GM10248 (cell line): ENCODE data around the gene ABHD12.

Experiments used
- CTCF ChIA-PET: fragments of 300-600 bp; sonication (Branson Sonifier 250); formaldehyde crosslinking; extraction: SDS; loops from one replicate; lab custom pipeline; 2021; ENCODE audit warnings: antibody characterized with exemption; lab: Yijun Ruan, JAX
- POLR2A ChIA-PET: fragments of 350-650 bp; sonication (Branson Sonifier 250); formaldehyde crosslinking; extraction: SDS; loops from one replicate; lab custom pipeline; 2020; ENCODE audit warnings: antibody characterized with exemption; lab: Yijun Ruan, JAX
- DNase-seq: peaks from one replicate; pipeline ENCODE4 v3.0.0; 2012; ENCODE audit errors: extremely low spot score
- TF ChIP-seq, protein P1 (sequence below): IDR thresholded peaks from 2 replicates; pipeline ENCODE4 v1.5.1; 2012; ENCODE audit warnings: mild to moderate bottlenecking, low read depth; ENCODE audit errors: extremely low read depth, missing control alignments, control extremely low read depth

The ABHD12 gene

DNA sequence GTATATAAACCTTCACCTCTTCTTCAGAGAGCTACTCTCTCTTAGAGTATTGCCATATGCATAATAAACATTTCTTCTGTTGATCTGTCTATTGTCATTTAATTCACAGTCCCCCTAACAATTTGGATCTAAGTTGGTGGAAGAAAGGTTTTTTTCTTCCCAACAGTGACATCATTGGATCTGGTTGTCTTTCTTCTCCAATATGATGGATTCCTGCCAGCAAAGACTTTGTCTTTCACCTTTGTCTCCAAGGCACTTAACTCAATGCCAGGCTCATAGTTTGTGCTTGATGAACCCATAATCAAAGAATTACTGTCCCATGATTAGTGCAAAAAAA, 39.6 kb downstream of the ABHD12 start:
- no peak for DNase-seq
- ChIA-PET POLR2A (no interaction called here), CTCF (no interaction called here)
- TF ChIP-seq, protein P1, sequence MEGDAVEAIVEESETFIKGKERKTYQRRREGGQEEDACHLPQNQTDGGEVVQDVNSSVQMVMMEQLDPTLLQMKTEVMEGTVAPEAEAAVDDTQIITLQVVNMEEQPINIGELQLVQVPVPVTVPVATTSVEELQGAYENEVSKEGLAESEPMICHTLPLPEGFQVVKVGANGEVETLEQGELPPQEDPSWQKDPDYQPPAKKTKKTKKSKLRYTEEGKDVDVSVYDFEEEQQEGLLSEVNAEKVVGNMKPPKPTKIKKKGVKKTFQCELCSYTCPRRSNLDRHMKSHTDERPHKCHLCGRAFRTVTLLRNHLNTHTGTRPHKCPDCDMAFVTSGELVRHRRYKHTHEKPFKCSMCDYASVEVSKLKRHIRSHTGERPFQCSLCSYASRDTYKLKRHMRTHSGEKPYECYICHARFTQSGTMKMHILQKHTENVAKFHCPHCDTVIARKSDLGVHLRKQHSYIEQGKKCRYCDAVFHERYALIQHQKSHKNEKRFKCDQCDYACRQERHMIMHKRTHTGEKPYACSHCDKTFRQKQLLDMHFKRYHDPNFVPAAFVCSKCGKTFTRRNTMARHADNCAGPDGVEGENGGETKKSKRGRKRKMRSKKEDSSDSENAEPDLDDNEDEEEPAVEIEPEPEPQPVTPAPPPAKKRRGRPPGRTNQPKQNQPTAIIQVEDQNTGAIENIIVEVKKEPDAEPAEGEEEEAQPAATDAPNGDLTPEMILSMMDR: no peak

DNA sequence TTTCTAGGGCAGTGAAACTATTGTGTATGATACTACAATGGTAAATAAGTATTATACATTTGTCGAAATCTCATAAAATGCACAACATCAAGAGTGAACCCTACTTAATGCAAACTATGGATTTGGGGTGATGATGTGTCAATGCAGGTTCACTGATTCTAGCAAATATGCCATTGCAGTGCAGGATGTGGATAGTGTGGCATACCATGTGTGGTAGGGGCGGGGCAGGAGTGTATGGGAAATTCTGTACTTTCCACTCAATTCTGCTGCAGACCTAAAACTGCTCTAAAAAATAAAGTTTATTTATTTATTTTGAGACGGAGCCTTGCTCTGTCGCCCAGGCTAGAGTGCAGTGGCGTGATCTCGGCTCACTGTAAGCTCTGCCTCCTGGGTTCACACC, 44.3 kb downstream of the ABHD12 start:
- ChIA-PET POLR2A (no interaction called here), CTCF (interaction anchor here (2.2 to 2.4 kb wide), 2 partner anchors 27 to 53 kb away, joined by 6 to 7 read pairs; no protein-coding TSS in a partner anchor)
- TF ChIP-seq, protein P1: no peak
- no peak for DNase-seq

DNA sequence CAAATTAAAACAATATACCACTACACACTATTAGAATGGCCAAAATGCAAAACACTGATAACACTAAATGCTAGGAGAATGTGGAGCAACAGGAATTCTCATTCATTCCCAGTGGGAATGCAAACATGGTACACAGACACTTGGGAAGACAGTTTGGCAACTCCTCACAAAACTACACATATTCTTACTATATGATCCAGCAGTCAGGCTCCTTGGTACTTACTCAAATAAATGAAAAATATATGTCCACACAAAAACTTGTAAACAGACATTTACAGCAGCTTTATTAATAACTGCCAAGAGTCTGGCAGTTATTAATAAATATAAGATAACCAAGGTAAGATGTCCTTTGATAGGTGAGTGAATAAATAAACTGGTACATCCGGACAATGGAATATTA, 44.9 kb downstream of the ABHD12 start:
- no peak for DNase-seq
- TF ChIP-seq, protein P1: no peak
- ChIA-PET POLR2A (no interaction called here), CTCF (interaction anchor here (1.0 to 2.4 kb wide), 3 partner anchors 15 to 53 kb away, joined by 3 to 7 read pairs (median 6); no protein-coding TSS in a partner anchor)

DNA sequence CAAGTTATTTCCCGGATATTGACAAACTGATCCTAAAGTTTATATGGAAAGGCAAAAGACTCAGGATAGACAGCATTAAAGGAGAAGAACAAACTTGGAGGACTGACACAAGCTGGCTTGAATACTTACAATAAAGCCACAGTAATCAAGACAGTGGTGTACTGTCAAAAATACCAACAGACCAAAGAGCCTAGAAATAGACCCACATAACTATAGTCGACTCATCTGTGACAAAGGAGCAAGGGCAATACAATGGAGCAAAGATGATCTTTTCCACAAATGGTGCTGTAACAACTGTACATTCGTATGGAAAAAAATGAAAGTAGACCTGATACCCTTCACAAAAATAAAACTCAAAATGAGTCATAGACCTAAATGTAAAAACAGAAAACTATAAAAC, 46.0 kb downstream of the ABHD12 start:
- POLR2A ChIA-PET: no interaction called here
- CTCF ChIA-PET: interaction anchor here (2.4 kb wide), 1 partner anchor 54 kb away, joined by 6 read pairs; no protein-coding TSS in a partner anchor

DNA sequence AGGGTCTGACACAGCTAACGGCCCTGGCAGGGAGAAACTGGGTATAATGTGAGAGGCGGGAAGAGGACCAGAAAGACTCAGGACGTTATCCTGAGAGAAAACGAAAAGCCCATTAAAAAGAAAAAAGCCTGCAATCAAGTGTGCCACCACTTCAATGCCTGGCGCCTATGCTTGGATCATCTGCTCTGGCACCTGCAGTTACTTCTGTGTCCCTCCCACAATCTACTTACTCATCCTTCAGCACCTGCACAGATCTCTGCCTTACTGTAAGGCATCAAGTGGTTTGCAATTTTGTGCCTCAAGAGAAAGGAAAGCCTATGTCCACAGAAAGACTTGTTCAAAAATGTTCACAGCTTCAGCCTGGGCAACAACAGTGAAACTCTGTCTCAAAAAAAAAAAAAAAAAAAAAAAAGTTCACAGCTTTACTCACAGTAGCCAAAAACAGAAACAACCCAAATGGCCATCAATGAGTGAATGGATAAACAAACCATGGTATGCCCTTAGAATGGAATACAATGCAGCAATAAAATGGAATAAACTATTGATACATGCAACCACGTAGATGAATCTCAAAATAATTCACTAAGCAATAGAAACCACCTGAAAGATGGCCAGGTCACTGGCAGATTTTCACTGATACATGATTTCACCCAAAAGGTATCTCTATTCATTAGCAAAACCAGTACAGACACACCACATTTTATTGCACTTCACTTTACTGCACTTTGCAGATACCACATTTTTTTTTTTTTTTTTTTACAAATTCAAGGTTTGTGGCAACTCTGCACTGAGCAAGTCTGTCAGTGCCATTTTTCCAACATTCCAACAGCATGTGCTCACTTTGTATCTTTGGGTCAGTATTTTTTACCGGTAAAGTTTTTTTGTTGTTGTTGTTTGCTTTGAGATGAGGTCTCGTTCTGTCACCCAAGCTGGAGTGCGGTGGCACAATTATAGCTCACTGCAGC, 48.6 kb downstream of the ABHD12 start:
- CTCF ChIA-PET: interaction anchor here (1.0 to 1.8 kb wide), 6 partner anchors 12 to 49 kb away, joined by 3 to 6 read pairs (median 4); no protein-coding TSS in a partner anchor
- POLR2A ChIA-PET: no interaction called here
- no peak for DNase-seq

More for the DNA sequence above, 46.0 kb downstream of the ABHD12 start:
- DNase-seq: no peak
- TF ChIP-seq, protein P1: no peak

DNA sequence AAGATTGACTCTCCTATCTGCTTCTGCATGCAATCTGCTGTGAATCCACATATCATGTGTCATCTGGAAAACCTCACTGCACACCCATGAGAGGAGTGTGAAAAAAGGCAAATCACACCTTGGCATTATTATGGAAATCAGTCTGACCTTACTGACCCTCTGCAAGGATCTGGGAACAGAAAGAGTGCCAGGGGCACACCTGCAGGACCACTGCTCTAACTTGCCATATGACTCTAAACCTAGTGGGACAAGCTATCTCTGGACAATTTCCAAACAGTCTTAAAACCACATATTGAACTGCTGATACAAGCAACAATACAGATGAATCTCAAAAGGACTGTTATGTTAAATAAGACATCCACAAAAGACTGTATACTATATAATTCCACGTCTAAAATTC, 50.3 kb downstream of the ABHD12 start:
- ChIA-PET POLR2A (no interaction called here), CTCF (interaction anchor here (1.3 to 2.2 kb wide), 4 partner anchors 12 to 58 kb away, joined by 3 to 10 read pairs (median 6); no protein-coding TSS in a partner anchor)
- TF ChIP-seq, protein P1: no peak
- no peak for DNase-seq

More for the DNA sequence above, 48.6 kb downstream of the ABHD12 start:
- TF ChIP-seq, protein P1: no peak
